Stimulated activated naive CD8-positive, alpha-beta T cell treated with anti-CD3 and anti-CD28 coated beads, Interleukin-15, Interleukin-2, amounts not matched to agents 100 U/mL and 50 U/mL, for 24 hours (primary cell): ENCODE measurements around the gene ARMC3.
A peak's percentile ranks its signal among the peaks of the same experiment; 100 is the strongest.
"Not testable (repeated sequence)": the region's sequence is repeated elsewhere in the genome, so short reads cannot be mapped to it uniquely, and the experiment has no call there.

Source experiments
- ATAC-seq: fragments of 150-1000 bp; cut with Tn5 transposase; one replicate; pipeline ENCODE4 v1.10.0; 2021
- DNase-seq: peaks from one replicate; pipeline ENCODE4 v3.0.0; 2021

Gene ARMC3

GRCh38 chr10:23047201-23048050, 119.6 kb downstream of the ARMC3 start:
- no peak for ATAC-seq
- no peak for DNase-seq

GRCh38 chr10:23048191-23048590, 120.3 kb downstream of the ARMC3 start:
- ATAC-seq = no peak

GRCh38 chr10:23051278-23051677, 123.4 kb downstream of the ARMC3 start:
- ATAC-seq = no peak

More at GRCh38 chr10:23048191-23048590, 120.3 kb downstream of the ARMC3 start:
- DNase-seq = no peak

GRCh38 chr10:23051855-23052331, 124.0 kb downstream of the ARMC3 start:
- no peak for ATAC-seq
- DNase-seq = no peak

More at GRCh38 chr10:23051278-23051677, 123.4 kb downstream of the ARMC3 start:
- no peak for DNase-seq

GRCh38 chr10:23053036-23053435, 125.2 kb downstream of the ARMC3 start:
- ATAC-seq (no peak), DNase-seq (no peak)

GRCh38 chr10:23055424-23056185, 127.8 kb downstream of the ARMC3 start:
- ATAC-seq (no peak), DNase-seq (no peak)

- DNase-seq (no peak), ATAC-seq (no peak)
These were observed 128.3 kb downstream of the ARMC3 start for GRCh38 chr10:23056186-23056579.

- no peak for ATAC-seq
- DNase-seq = no peak
These were observed 130.5 kb downstream of the ARMC3 start for GRCh38 chr10:23058366-23058765.

- DNase-seq (no peak), ATAC-seq (no peak)
These were observed 133.1 kb downstream of the ARMC3 start for GRCh38 chr10:23060918-23061317.

- ATAC-seq (no peak), DNase-seq (no peak)
These were observed 135.5 kb downstream of the ARMC3 start for GRCh38 chr10:23063045-23063972.

GRCh38 chr10:23063973-23064812, 136.3 kb downstream of the ARMC3 start:
- ATAC-seq = no peak
- DNase-seq = no peak

- not testable (repeated sequence) for DNase-seq, ATAC-seq
These were observed 136.9 kb downstream of the ARMC3 start for GRCh38 chr10:23064813-23065114.

GRCh38 chr10:23065181-23065948, 137.5 kb downstream of the ARMC3 start:
- DNase-seq (no peak), ATAC-seq (no peak)

GRCh38 chr10:23067337-23067736, 139.5 kb downstream of the ARMC3 start:
- ATAC-seq (no peak), DNase-seq (no peak)

- peak; percentile 69 for DNase-seq
- peak; percentile 54 for ATAC-seq
These were observed 140.3 kb downstream of the ARMC3 start for GRCh38 chr10:23067939-23068775.

- DNase-seq = no peak
- ATAC-seq = peak; percentile 61
These were observed 141.4 kb downstream of the ARMC3 start for GRCh38 chr10:23069019-23069815.

- not testable (repeated sequence) for ATAC-seq, DNase-seq
These were observed 142.4 kb downstream of the ARMC3 start for GRCh38 chr10:23070092-23070912.

- ATAC-seq (no peak), DNase-seq (no peak)
These were observed 143.0 kb downstream of the ARMC3 start for GRCh38 chr10:23070913-23071218.
